ENCODE measurements around the gene GSC2. TPM values are rescaled to one million over a fixed set of nuclear protein-coding genes. Genes with fewer than 3 reads are reported as not detected.

Gene GSC2
- total and polyA plus RNA-seq, 9 of the 15 experiments (the other 6 are each of a cell fraction or from before 2014, with no cell fraction given) = not detected

GRCh38 chr22:19179497-19180048 is 29.5 kb upstream of the GSC2 start (continued):
- no peak for TF ChIP-seq MEIS2 (IDR thresholded peaks at IDR 0.05; ENCODE audit: partially characterized antibody)
- TF ChIP-seq ZBTB9 (CRISPR knock-in tag; IDR thresholded peaks at IDR 0.05) = peak; percentile 78; the same call in 1 of the 2 replicates
- TF ChIP-seq CREBBP (IDR thresholded peaks at IDR 0.05; ENCODE audit: low read depth, low read length) = no peak
- no peak for TF ChIP-seq ZNF778 (CRISPR knock-in tag; IDR thresholded peaks at IDR 0.05)
- TF ChIP-seq FOXM1 (IDR thresholded peaks at IDR 0.05; ENCODE audit: low read depth) = no peak
- TF ChIP-seq FOXM1 (CRISPR knock-in tag; IDR thresholded peaks at IDR 0.05; ENCODE audit: low read depth) = no peak
- peak; percentile 54; the same call in 1 of the 2 replicates for TF ChIP-seq TCF7L2 (IDR thresholded peaks at IDR 0.05; ENCODE audit: low read depth, low read length)
- peak in 1 of 2 experiments; percentile 14; a peak in 2 of 4 replicates for TF ChIP-seq ETV6 (IDR thresholded peaks at IDR 0.05; ENCODE audit: borderline replicate concordance in 1 of 2, low read depth in 2 of 2, low read length in 1 of 2)
- TF ChIP-seq ETV6 (CRISPR knock-in tag; IDR thresholded peaks at IDR 0.05; ENCODE audit: borderline replicate concordance) = no peak
- no peak for TF ChIP-seq POU5F1 (IDR thresholded peaks at IDR 0.05; ENCODE audit: borderline replicate concordance, low read depth, low read length, partially characterized antibody)
- TF ChIP-seq ATF1 (CRISPR knock-in tag; IDR thresholded peaks at IDR 0.05) = no peak
- peak; percentile 77 for TF ChIP-seq ATF1 (tag; IDR thresholded peaks at IDR 0.05)
- TF ChIP-seq SMARCC2 (IDR thresholded peaks at IDR 0.05; ENCODE audit: low read depth) = no peak
- no peak for TF ChIP-seq ZNF263 (CRISPR knock-in tag; IDR thresholded peaks at IDR 0.05; ENCODE audit: borderline replicate concordance)
- TF ChIP-seq POLR3G (IDR thresholded peaks at IDR 0.05; ENCODE audit: extremely low read depth, insufficient read length, insufficient replicate concordance) = no peak
- TF ChIP-seq U2AF2 (optimal IDR thresholded peaks at IDR 0.05; ENCODE audit: low read depth, low read length) = no peak
- no peak for TF ChIP-seq THRB (CRISPR knock-in tag; conservative IDR thresholded peaks at IDR 0.05)
- no peak for TF ChIP-seq ZNF586 (CRISPR knock-in tag; conservative IDR thresholded peaks at IDR 0.05)
- no peak for TF ChIP-seq PTBP1 (IDR thresholded peaks at IDR 0.05; ENCODE audit: low read depth, low read length)
- no peak for TF ChIP-seq SIN3B (IDR thresholded peaks at IDR 0.05; ENCODE audit: low read depth)
- no peak for TF ChIP-seq MCM7 (IDR thresholded peaks at IDR 0.05)
- TF ChIP-seq SAP30 (IDR thresholded peaks at IDR 0.05; ENCODE audit: borderline replicate concordance, insufficient read depth, low read depth, low read length, poor library complexity, severe bottlenecking) = no peak
- no peak for TF ChIP-seq ZKSCAN3 (CRISPR knock-in tag; IDR thresholded peaks at IDR 0.05)
- TF ChIP-seq SMARCB1 (IDR thresholded peaks at IDR 0.05; ENCODE audit: insufficient read length, low read depth) = no peak
- no peak for TF ChIP-seq ZNF644 (tag; IDR thresholded peaks at IDR 0.05; ENCODE audit: low read depth)
- no peak for TF ChIP-seq TCF15 (CRISPR knock-in tag; IDR thresholded peaks at IDR 0.05)
- no peak for TF ChIP-seq ZNF280A (IDR thresholded peaks at IDR 0.05; ENCODE audit: low read depth, partially characterized antibody)

Data from K562 (cell line).